IMR-90 (cell line): ENCODE results near the gene NDUFB4. TPM values are rescaled to one million over a fixed set of nuclear protein-coding genes. Genes with fewer than 3 reads are reported as not detected.

Experiments
- ATAC-seq: fragments of 200-7000 bp; cut with Tn5 transposase; 2 replicates; pipeline ENCODE4 v1.9.1; 2020; ENCODE audit warnings: low read depth, mild to moderate bottlenecking, moderate library complexity
- BruUV-seq: library from RNA; stranded (reverse); fragments of 400-500 nt; replicated peaks from 2 replicates; lab custom pipeline; 2021; lab: Mats Ljungman, UMichigan
- CTCF ChIA-PET: fragments of 300-600 bp; formaldehyde crosslinking; extraction: SDS; loops from one replicate; lab custom pipeline; 2021; ENCODE audit warnings: antibody characterized with exemption; lab: Yijun Ruan, JAX
- POLR2A ChIA-PET: fragments of 300-600 bp; sonication (Branson Sonifier 250); formaldehyde crosslinking; loops from one replicate; lab custom pipeline; 2022; ENCODE audit warnings: antibody characterized with exemption; ENCODE audit not compliant: unreplicated experiment; lab: Charles Lee
- DNase-seq: peaks from one replicate; pipeline ENCODE4 v3.0.0; 2013
- H2AFZ ChIP-seq: replicated peaks from 2 replicates; pipeline ENCODE3; 2013; ENCODE audit warnings: low read length, mild to moderate bottlenecking; ENCODE audit not compliant: poor library complexity
- H2AK5ac ChIP-seq: 2 replicates; pipeline ENCODE4 v1.6.1; 2013; ENCODE audit warnings: low read depth, low read length, inconsistent platforms
- H2AK9ac ChIP-seq: replicated peaks from 2 replicates; pipeline ENCODE3; 2013; ENCODE audit warnings: mild to moderate bottlenecking, low read depth, low read length, moderate library complexity; ENCODE audit not compliant: poor library complexity
- H2BK120ac ChIP-seq: 2 replicates; pipeline ENCODE4 v1.6.1; 2013; ENCODE audit warnings: low read depth, low read length, inconsistent platforms
- H2BK15ac ChIP-seq: 3 replicates; pipeline ENCODE4 v1.6.1; 2013; ENCODE audit warnings: low read depth, low read length, inconsistent platforms
- H2BK20ac ChIP-seq: 2 replicates; pipeline ENCODE4 v1.6.1; 2013; ENCODE audit warnings: low read depth, mild to moderate bottlenecking, inconsistent platforms, low read length, moderate library complexity
- H2BK5ac ChIP-seq: 2 replicates; pipeline ENCODE4 v1.6.1; 2013; ENCODE audit warnings: mild to moderate bottlenecking, low read depth, low read length, inconsistent platforms; ENCODE audit not compliant: poor library complexity, severe bottlenecking
- H3K14ac ChIP-seq: replicated peaks from 2 replicates; pipeline ENCODE4 v1.6.1; 2013; ENCODE audit warnings: low read depth, low read length, inconsistent platforms
- H3K18ac ChIP-seq: 2 replicates; pipeline ENCODE4 v1.6.1; 2013; ENCODE audit warnings: low read depth, low read length, control low read depth
- H3K23ac ChIP-seq: 2 replicates; pipeline ENCODE4 v1.6.1; 2013; ENCODE audit warnings: low read depth, low read length, inconsistent platforms
- H3K27ac ChIP-seq: 2 replicates; pipeline ENCODE4 v1.5.1; 2013; ENCODE audit warnings: mild to moderate bottlenecking, control low read depth, low read length; ENCODE audit not compliant: insufficient read depth
- H3K27me3 ChIP-seq: 2 replicates; pipeline ENCODE4 v1.6.1; 2013; ENCODE audit warnings: low read length; ENCODE audit not compliant: control insufficient read depth, insufficient read depth
- H3K36me3 ChIP-seq: 2 replicates; pipeline ENCODE4 v1.6.1; 2013; ENCODE audit warnings: low read length, mixed read lengths; ENCODE audit not compliant: control insufficient read depth, insufficient read depth
- H3K4ac ChIP-seq: 2 replicates; pipeline ENCODE4 v1.6.1; 2013; ENCODE audit warnings: low read depth, low read length, inconsistent platforms
- H3K4me1 ChIP-seq: 2 replicates; pipeline ENCODE4 v1.6.1; 2013; ENCODE audit warnings: low read length, mixed read lengths; ENCODE audit not compliant: control insufficient read depth, insufficient read depth
- H3K4me2 ChIP-seq: 2 replicates; pipeline ENCODE4 v1.6.1; 2013; ENCODE audit warnings: low read depth, mild to moderate bottlenecking, control low read depth, low read length, moderate library complexity
- H3K4me3 ChIP-seq: 2 replicates; pipeline ENCODE4 v1.5.1; 2013; ENCODE audit warnings: low read depth, mild to moderate bottlenecking, control low read depth, low read length, moderate library complexity; ENCODE audit not compliant: insufficient read depth
- H3K56ac ChIP-seq: 2 replicates; pipeline ENCODE4 v1.6.1; 2013; ENCODE audit warnings: low read length, inconsistent platforms; ENCODE audit not compliant: insufficient read depth; ENCODE audit errors: extremely low read depth
- H3K79me1 ChIP-seq, 2 experiments: 2 replicates each; pipeline ENCODE4 v1.6.1; 2013; ENCODE audit warnings: low read length in 2 of 2, inconsistent platforms in 1 of 2, low read depth in 1 of 2
- H3K9ac ChIP-seq: 2 replicates; pipeline ENCODE4 v1.6.1; 2013; ENCODE audit warnings: low read depth, low read length, control low read depth
- H3K9me1 ChIP-seq: 2 replicates; pipeline ENCODE4 v1.6.1; 2013; ENCODE audit warnings: low read length, inconsistent platforms; ENCODE audit not compliant: insufficient read depth
- H3K9me3 ChIP-seq: 2 replicates; pipeline ENCODE4 v1.6.1; 2013; ENCODE audit warnings: low read length; ENCODE audit not compliant: control insufficient read depth, insufficient read depth
- H4K20me1 ChIP-seq: 2 replicates; pipeline ENCODE4 v1.6.1; 2013; ENCODE audit warnings: low read length, inconsistent platforms; ENCODE audit not compliant: insufficient read depth
- H4K5ac ChIP-seq: 2 replicates; pipeline ENCODE4 v1.6.1; 2013; ENCODE audit warnings: mild to moderate bottlenecking, low read depth, low read length, control low read depth
- H4K8ac ChIP-seq, 2 experiments: 2 replicates each; pipeline ENCODE4 v1.6.1; 2013; ENCODE audit warnings: low read depth in 2 of 2, low read length in 2 of 2, control low read depth in 1 of 2, inconsistent platforms in 1 of 2
- H4K91ac ChIP-seq: 2 replicates; pipeline ENCODE4 v1.6.1; 2013; ENCODE audit warnings: low read depth, low read length, inconsistent platforms; ENCODE audit not compliant: insufficient read depth
- BHLHE40 ChIP-seq: fragments of 150-350 bp; IDR thresholded peaks from 2 replicates; pipeline ENCODE4 v1.6.1; 2016; ENCODE audit warnings: mild to moderate bottlenecking, low read depth, low read length
- MAZ ChIP-seq: IDR thresholded peaks from 2 replicates; pipeline ENCODE4 v1.6.1; 2012; ENCODE audit warnings: low read depth, mild to moderate bottlenecking, low read length, improper control_type of control experiment, moderate library complexity, borderline replicate concordance
- USF2 ChIP-seq: fragments of 150-350 bp; IDR thresholded peaks from 2 replicates; pipeline ENCODE4 v1.6.1; 2017; ENCODE audit warnings: mild to moderate bottlenecking, antibody characterized with exemption, low read length, low read depth
- WGBS, 2 experiments: methylation state at CpG; one replicate each; pipeline versions ENCODE4 v1.1.5 to v1.1.7; 2013; ENCODE audit warnings: missing lambda C conversion rate in 2 of 2; ENCODE audit not compliant: insufficient read length in 1 of 2; ENCODE audit errors: extremely low coverage in 2 of 2; 5-methylcytosine and 5-hydroxymethylcytosine counted together
- dilution Hi-C: fragments of 300-500 bp; cut with HindIII; formaldehyde crosslinking; loops from one replicate; pipeline ENCODE4 v1.14.3; 2018; ENCODE audit warnings: low sequenced_read_pairs; ENCODE audit not compliant: unreplicated experiment
- in situ Hi-C: fragments of 300-500 bp; cut with MboI; formaldehyde crosslinking; loops from 3 replicates; pipeline ENCODE4 v1.14.3; 2019; ENCODE audit warnings: low sequenced_read_pairs, inconsistent platforms, mixed read lengths
- intact Hi-C: fragments of 100-400 bp; cut with micrococcal nuclease; formaldehyde crosslinking; loops from 2 replicates; pipeline ENCODE4 v1.10.0; 2022
- polyA plus RNA-seq, 3 experiments: library from polyadenylated mRNA; depleted of rRNA; stranded (reverse); fragments of >200 nt; gene quantifications; 2 replicates each; pipeline ENCODE4 v1.2.3, GENCODE V29; 2012; ENCODE audit warnings: low replicate concordance in 1 of 3
- total RNA-seq: library from RNA; depleted of rRNA; stranded (reverse); fragments of >200 nt; gene quantifications from 2 replicates; pipeline ENCODE4 v1.2.3, GENCODE V29; 2012

The NDUFB4 gene
- total and polyA plus RNA-seq, 2 of the 4 experiments (the other 2 are of a cell fraction) = 53.9 to 278 TPM

GRCh38 chr3:120596853-120597223 lies 702 bp downstream of the NDUFB4 start:
- Histone ChIP-seq H3K9me1 (peaks cover 3% of the 10 kb centered on the region; the same call in 1 of the 2 replicates), H2BK15ac (0 out of 3 replicates have a peak overlapping the region, but pooled peaks have one; percentile 6), H2BK5ac (peak overlapping the region; percentile 80), H3K14ac (peak overlapping the region; percentile 98), H3K4me2 (peak overlapping the region; percentile 77), H3K4ac (peak overlapping the region; percentile 95), H2AK5ac (peak overlapping the region; percentile 71), H3K18ac (peak overlapping the region; percentile 47; the same call in 1 of the 2 replicates), H3K27me3 (no peaks in the 10 kb centered on the region), H3K23ac (peak overlapping the region; percentile 93), H3K79me1 (peaks cover 14 to 31% of the 10 kb centered on the region in 2 experiments), H4K8ac (peak overlapping the region; percentile 81 to 97), H3K56ac (peak overlapping the region; percentile 89; the same call in 1 of the 2 replicates), H4K20me1 (peaks cover 2% of the 10 kb centered on the region; the same call in 1 of the 2 replicates), H3K4me3 (peak overlapping the region; percentile 70), H4K91ac (peak overlapping the region; percentile 76), H3K36me3 (peaks cover 12% of the 10 kb centered on the region), H2AK9ac (peak overlapping the region; percentile 94), H4K5ac (peak overlapping the region; percentile 89; the same call in 1 of the 2 replicates), H3K4me1 (no peaks in the 10 kb centered on the region), H2BK20ac (no peak overlapping the region), H2BK120ac (0 out of 2 replicates have a peak overlapping the region, but pooled peaks have one; percentile 64), H2AFZ (peak overlapping the region; percentile 99), H3K27ac (peak overlapping the region; percentile 87), H3K9me3 (no peaks in the 10 kb centered on the region), H3K9ac (peak overlapping the region; percentile 90)
- dilution Hi-C loops = no loop called here
- in situ Hi-C loops = loop anchor here (10.0 kb wide), 1 partner anchor 198 kb away; no protein-coding TSS in a partner anchor
- CTCF ChIA-PET = interaction anchor here (1.1 kb wide), 2 partner anchors 35 to 171 kb away, joined by 3 read pairs; no protein-coding TSS in a partner anchor
- BruUV-seq = no TSS peak
- DNase-seq = no peak
- TF ChIP-seq USF2 = no peak
- no peak for TF ChIP-seq MAZ
- TF ChIP-seq BHLHE40 = no peak
- intact Hi-C loops = loop anchor here (2.0 to 10.0 kb wide), 3 partner anchors 90 to 198 kb away; partner anchors contain the start of genes GTF2E1 and RABL3
- POLR2A ChIA-PET = no interaction called here
- no CpG with 5 or more reads among the region's 3 CpGs for WGBS, 2 experiments
- ATAC-seq = no peak
